Measurements from ENCODE around the gene SLC30A7. TPM values are rescaled to one million over a fixed set of nuclear protein-coding genes. Genes with fewer than 3 reads are reported as not detected.

The SLC30A7 gene
- total RNA-seq, 2 donors from 2014 or later: 26.8 to 54.7 TPM

DNA sequence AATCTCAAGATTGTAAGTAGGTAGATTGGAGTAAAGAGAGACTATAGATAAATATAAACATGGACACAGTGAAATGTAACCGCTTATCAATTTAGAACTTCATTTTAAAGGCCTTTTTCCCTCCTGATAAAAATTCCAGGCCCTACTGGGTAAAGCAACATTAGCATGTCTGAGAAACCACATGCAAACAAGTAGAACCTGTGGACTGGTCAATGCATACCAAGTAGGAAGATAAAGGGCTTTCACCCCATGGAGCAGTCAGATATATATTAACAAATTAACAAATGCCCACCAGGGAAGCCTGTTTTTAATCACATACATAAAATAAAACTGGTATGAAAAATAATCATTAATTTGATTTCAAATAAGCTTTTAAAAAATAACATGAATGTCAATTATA is 121.6 kb downstream of the SLC30A7 start:
- Histone ChIP-seq H3K9me3 (no peaks in the 10 kb centered on the region), H3K27me3 (replicated peaks; ENCODE audit: insufficient read depth) (no peaks in the 10 kb centered on the region), H3K4me1 (ENCODE audit: control insufficient read depth in 1 of 2, low read depth in 2 of 2) (no peaks in the 10 kb centered on the region), H3K27ac (no peak overlapping the region), H3K4me3 (no peak overlapping the region), H3K36me3 (no peaks in the 10 kb centered on the region)
- no peak for DNase-seq (ENCODE audit: low spot score)
- TF ChIP-seq, protein P1, sequence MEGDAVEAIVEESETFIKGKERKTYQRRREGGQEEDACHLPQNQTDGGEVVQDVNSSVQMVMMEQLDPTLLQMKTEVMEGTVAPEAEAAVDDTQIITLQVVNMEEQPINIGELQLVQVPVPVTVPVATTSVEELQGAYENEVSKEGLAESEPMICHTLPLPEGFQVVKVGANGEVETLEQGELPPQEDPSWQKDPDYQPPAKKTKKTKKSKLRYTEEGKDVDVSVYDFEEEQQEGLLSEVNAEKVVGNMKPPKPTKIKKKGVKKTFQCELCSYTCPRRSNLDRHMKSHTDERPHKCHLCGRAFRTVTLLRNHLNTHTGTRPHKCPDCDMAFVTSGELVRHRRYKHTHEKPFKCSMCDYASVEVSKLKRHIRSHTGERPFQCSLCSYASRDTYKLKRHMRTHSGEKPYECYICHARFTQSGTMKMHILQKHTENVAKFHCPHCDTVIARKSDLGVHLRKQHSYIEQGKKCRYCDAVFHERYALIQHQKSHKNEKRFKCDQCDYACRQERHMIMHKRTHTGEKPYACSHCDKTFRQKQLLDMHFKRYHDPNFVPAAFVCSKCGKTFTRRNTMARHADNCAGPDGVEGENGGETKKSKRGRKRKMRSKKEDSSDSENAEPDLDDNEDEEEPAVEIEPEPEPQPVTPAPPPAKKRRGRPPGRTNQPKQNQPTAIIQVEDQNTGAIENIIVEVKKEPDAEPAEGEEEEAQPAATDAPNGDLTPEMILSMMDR (IDR thresholded peaks at IDR 0.05): no peak
- no peak for ATAC-seq (ENCODE audit: insufficient number of reproducible peaks, low FRiP score, low read depth)

DNA sequence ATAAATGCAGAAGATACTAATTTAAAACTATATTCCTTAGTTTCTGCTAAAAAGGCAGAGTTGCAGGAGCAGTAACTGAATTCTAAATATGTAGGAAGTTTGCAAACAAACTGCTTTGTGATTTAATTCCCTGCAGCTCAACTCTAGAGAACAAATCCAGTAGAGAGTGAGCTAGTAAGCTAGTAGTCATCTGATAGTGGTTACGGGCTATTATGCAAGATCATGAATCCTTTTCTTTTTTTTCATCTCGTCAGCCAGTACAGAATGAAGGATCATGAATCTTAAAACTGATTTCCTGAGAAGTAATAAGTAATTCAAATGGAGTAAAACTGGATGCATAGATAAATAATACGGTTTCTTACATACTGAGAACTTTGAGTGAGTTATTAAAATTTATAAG is 126.4 kb downstream of the SLC30A7 start:
- TF ChIP-seq, protein P1 (IDR thresholded peaks at IDR 0.05): no peak
- Histone ChIP-seq H3K4me3 (no peak overlapping the region), H3K27me3 (replicated peaks; ENCODE audit: insufficient read depth) (no peaks in the 10 kb centered on the region), H3K4me1 (ENCODE audit: control insufficient read depth in 1 of 2, low read depth in 2 of 2) (peaks cover 5 to 15% of the 10 kb centered on the region in 2 donors), H3K27ac (no peak overlapping the region), H3K9me3 (no peaks in the 10 kb centered on the region), H3K36me3 (no peaks in the 10 kb centered on the region)
- ATAC-seq (ENCODE audit: insufficient number of reproducible peaks, low FRiP score, low read depth): no peak
- DNase-seq (ENCODE audit: low spot score): no peak

DNA sequence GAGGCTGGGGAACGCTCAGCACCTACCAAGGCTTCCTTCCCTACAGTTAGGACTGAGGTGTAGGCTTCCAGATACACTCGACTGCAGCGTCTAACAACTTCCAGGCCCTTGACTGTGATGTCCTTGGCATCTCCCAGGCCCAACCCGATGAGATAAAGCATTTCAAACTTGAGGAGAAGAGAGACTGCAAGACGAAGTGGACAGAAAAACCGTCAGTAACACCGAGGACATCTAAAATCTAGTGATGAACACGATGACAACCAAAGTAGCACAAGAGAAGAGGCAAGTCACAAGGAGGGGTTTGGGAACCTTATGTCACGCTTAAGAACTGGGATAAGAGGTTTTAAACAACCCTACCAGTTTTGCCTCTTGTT is 129.4 kb downstream of the SLC30A7 start:
- Histone ChIP-seq H3K4me3 (peak overlapping the region; percentile 90), H3K36me3 (no peaks in the 10 kb centered on the region), H3K9me3 (no peaks in the 10 kb centered on the region), H3K27me3 (replicated peaks; ENCODE audit: insufficient read depth) (no peaks in the 10 kb centered on the region), H3K27ac (peak overlapping the region; percentile 58 to 61), H3K4me1 (ENCODE audit: control insufficient read depth in 1 of 2, low read depth in 2 of 2) (peaks cover 5 to 15% of the 10 kb centered on the region in 2 donors)
- TF ChIP-seq, protein P1 (IDR thresholded peaks at IDR 0.05): no peak
- ATAC-seq (ENCODE audit: insufficient number of reproducible peaks, low FRiP score, low read depth) (peak; percentile 32), DNase-seq (ENCODE audit: low spot score) (no peak)

DNA sequence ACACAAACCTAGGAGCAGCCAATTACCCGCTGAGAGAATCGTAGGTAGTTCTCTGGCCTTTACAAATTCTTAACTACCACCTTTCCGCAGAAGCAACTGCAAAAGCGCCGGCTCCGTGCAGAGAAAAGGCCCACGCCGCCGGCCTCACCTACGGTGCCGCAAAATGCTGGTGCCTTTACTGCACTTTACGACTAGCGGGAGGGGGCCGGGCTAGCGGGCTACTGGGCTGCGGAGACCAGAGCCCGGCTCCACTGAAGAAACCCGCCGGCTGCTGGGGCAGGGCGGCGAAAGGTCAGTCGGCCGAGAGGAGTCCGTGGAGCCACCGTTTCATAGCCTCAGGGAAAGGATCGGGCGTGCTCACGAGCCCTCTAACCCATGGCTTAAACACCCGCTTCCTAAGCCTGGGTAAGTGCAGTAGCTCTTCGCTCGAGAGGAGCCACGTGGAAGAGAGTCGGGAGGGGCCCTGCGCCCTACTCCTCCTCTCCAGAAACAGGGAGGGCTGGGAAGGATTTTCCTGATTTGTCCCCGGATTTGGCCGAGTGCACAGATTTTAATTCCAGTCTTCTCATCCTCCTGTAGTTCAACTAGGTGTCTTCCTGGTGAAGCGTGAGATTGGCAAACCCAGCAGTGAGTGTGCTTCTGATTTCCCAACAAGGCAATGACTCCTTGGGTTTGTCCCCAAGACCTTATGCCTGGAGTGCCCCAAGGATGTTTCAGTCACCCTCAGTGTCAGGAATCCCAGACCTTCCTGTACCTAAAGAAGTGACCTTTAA is 130.0 kb downstream of the SLC30A7 start, which contains the start of gene DPH5:
Gene DPH5 (minus strand): TSS at position 128 of the 773 bp plus-strand sequence. CDS start 341 bp downstream, outside the sequence.
- Histone ChIP-seq H3K9me3 (no peaks in the 10 kb centered on the region), H3K4me3 (peak within 1 kb of the TSS; percentile 90), H3K27me3 (replicated peaks; ENCODE audit: insufficient read depth) (no peaks in the 10 kb centered on the region), H3K36me3 (no peaks in the 10 kb centered on the region), H3K4me1 (ENCODE audit: control insufficient read depth in 1 of 2, low read depth in 2 of 2) (peaks cover 5 to 15% of the 10 kb centered on the region in 2 donors), H3K27ac (peak within 1 kb of the TSS; percentile 58 to 61)
- TF ChIP-seq, protein P1 (IDR thresholded peaks at IDR 0.05): no peak
- peak; percentile 70 for DNase-seq (ENCODE audit: low spot score)
- peak; percentile 82 for ATAC-seq (ENCODE audit: insufficient number of reproducible peaks, low FRiP score, low read depth)

DNA sequence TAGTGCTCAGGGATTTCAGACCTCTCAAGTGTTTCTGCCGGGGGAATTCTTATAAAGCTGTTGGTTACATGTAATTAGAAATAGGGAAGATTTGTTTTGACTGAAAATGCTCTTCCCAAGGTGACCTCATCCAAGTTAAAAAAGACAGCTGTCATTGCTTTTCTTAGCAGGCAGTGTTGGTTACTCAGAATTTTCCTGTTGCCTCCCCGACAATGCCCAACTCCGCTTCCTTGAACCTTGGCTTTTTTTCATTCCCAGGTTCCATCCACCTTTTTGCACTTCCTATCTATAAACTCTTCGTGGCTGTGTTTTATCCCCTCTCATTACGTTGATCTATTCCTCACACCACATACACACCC is 130.5 kb downstream of the SLC30A7 start:
- H3K4me1 ChIP-seq (ENCODE audit: control insufficient read depth in 1 of 2, low read depth in 2 of 2): peaks cover 5 to 15% of the 10 kb centered on the region in 2 donors
- no peak for DNase-seq (ENCODE audit: low spot score)
- H3K27ac ChIP-seq: peak overlapping the region in 1 of 2 donors; percentile 58
- peak overlapping the region; percentile 90 for H3K4me3 ChIP-seq
- H3K36me3 ChIP-seq: no peaks in the 10 kb centered on the region
- TF ChIP-seq, protein P1 (IDR thresholded peaks at IDR 0.05): no peak
- H3K27me3 ChIP-seq (replicated peaks; ENCODE audit: insufficient read depth): no peaks in the 10 kb centered on the region
- no peaks in the 10 kb centered on the region for H3K9me3 ChIP-seq
- no peak for ATAC-seq (ENCODE audit: insufficient number of reproducible peaks, low FRiP score, low read depth)

Data from thoracic aorta (tissue), 2 donors.